HG03175 (cell line): Measurements from ENCODE around the gene SLX4IP.

Source experiments
- ATAC-seq: cut with Tn5 transposase; IDR thresholded peaks from one replicate; pipeline ENCODE4 v1.9.1; 2021; ENCODE audit warnings: mild to moderate bottlenecking, moderate library complexity; ENCODE audit not compliant: unreplicated experiment

SLX4IP gene

DNA sequence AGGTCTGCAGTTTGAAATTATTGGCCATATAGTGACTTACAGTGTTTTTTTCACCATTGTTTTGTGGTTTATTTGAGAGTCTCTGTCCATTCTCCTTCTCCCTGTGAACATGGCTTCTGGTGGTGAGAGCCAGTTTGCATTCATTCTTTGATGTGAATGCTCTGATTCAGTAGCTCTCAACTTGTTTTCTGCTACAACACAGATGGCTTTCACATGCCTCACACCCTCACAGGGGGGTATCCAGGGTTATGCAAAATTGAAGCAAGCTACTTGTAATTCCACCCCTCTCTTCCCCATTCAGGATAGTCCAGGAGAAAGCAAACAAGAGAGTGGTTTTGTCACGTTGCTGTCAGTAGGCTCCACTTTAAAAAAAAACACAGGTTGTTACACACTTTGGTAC is 55.6 kb downstream of the SLX4IP start:
- ATAC-seq: no peak

DNA sequence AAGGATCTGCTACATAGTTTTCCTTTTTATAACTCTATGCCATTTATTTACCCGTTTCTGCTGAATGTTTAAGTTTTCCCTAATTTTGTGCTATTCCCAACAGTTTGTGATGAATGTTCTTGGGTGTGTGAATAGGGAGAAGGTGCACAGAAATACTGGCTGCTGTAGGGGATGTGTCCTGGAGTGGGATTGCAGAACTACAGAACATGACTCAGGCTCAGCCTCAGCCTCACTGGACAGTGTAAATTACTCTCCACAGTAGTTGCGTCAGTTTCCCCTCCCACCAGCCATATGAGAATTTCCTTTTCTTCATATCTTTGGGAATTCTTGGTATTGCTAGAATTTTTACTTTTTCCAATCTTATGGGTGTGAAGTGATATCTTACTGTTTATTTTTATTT is 57.0 kb downstream of the SLX4IP start:
- ATAC-seq: no peak

DNA sequence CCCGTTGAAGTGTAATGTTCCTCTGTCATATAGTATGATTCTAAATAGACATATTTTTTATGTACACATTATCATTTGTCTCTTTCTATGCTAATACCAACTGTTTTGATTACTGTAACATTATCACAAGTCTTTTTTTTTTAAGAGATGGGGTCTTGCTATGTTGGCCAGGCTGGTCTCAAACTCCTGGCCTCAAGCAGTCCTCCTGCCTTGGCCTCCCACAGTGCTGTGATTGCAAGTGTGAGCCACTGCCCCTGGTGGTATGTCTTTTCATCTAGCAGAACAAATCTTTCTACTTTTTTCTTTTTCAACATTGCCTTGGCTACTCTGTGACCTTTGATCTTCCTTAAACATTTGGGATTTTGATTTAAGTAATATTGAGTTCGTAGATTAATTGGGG is 57.7 kb downstream of the SLX4IP start:
- no peak for ATAC-seq

DNA sequence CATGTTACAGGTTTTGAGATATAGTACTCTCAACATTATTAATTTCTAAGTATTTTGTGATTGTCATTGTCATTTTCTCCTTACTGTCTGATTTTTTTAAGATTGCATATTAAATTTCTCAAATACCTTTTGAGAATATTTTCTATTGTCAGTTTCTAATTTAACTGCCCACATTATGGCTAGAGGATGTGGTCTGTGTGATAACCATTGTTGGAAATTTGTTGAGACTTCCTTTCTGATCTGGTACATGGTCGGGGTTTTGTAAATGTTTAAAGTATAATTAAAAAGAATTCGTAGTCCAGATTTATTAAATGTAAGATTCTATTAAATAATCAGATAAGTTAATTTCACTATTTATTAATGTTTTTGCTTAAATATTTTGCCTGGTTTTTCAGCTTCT is 60.1 kb downstream of the SLX4IP start:
- ATAC-seq: no peak

DNA sequence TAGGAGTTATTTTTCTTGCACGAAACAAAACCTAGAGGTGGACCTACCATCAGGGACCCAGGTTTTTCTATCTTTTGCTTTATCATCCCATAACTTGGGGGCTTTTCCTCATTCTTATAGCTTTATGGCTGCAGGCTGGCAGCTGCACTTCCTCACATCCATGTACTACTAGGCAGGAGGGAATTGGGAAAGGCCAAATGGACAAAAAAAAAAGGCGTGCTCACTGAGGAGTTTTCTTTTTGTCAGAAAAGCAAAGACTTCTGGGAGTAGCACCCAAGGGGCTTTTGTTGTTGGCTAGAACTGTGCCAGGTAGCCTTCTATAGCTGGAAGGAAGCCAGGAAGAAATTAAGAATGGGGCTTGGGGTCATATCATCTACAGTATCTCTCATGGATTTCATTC is 61.4 kb downstream of the SLX4IP start:
- ATAC-seq: no peak

DNA sequence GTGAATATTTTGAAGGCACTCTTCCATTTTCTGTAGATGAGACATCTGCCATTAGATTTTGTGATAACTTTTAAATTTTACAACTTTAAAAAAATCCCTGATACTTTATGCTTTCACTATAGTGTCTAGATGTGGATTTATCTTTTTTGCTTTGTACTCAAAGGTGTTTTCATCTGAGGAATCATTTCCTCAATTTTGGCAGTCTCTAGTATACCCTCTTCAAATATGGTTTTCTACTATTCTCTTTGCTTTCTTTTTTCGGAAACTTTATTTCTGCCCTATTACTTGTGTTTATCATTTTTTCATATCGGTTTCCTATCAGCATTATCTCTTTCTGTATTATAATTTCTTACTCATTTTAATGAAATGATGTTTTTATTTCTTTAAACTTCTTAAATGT is 62.2 kb downstream of the SLX4IP start:
- no peak for ATAC-seq

DNA sequence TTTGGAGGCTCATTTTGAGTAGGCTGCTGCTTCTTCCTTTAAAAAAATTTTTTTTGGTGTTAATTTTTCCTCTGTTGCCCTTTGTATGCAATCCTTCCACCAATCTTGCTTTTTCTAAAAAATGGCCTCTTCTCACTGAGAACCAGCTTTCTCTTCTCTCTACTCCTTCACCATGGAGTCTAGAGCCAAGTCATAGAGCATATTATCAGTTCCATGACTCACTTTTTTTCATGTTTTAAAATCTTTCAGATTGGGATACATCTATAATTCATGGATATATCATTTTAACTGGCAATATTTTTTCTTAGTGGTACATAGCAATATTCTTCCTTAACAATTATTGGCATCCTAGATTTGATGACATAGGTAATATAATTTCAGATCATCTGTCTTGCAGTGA is 62.7 kb downstream of the SLX4IP start:
- no peak for ATAC-seq

DNA sequence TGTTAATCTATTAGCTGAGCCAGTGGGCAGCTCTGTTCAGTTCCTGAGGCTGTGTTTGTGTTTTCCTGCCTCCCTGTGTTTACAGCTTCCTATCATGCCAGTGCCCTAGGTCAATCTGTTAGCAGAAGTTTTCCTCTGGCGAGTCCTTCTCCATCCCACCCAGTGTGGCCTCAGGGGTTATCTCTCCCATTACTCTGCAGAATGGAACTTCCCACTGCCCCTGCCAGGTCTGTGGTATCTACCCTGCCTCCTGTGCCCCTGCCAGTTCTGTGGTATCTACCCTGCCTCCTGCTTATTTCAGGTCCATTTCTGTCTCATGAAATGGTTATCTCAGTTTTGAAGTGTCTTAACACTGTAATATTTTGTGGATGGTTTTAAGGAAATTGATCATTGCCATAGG is 63.1 kb downstream of the SLX4IP start:
- ATAC-seq: no peak

DNA sequence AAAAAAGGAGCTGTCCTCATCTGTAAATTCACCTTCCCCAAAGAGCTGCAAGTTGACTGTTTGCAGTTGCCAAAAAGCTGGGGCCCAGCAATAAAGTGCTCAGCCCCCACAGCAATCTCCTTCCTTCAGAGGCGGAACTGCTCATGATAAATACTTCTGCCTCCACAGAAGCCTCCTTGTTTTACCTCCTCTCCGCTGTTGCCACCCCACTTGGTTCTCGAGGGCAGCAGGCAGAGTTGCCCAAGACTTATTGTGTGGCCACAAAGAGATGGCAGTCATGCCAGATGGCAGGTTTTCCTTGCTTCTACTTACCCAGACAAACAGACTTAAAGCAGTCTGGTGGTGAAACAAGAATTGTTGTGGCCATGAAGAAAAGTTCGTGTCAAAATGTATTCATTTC is 66.3 kb downstream of the SLX4IP start:
- no peak for ATAC-seq

DNA sequence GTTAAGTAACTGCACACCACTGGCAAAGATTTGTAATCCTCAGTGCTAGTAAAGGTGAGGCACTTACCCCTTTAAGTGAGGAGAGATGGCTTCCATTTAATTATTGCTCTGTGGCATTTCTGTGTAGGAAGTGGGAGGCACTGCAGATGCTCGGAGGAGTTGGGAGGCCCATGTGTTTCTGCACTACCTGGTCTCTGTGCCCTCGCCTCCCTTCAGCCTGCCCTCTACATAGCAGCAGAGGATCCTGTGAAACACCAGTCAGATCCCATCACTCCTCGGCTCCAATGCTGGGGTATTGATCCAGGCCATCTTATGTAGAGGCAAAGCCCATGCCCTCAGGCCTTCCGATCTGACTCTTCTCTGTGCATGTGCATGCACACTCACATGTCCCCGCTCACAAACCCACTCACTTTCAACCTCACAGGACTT is 67.0 kb downstream of the SLX4IP start:
- no peak for ATAC-seq

DNA sequence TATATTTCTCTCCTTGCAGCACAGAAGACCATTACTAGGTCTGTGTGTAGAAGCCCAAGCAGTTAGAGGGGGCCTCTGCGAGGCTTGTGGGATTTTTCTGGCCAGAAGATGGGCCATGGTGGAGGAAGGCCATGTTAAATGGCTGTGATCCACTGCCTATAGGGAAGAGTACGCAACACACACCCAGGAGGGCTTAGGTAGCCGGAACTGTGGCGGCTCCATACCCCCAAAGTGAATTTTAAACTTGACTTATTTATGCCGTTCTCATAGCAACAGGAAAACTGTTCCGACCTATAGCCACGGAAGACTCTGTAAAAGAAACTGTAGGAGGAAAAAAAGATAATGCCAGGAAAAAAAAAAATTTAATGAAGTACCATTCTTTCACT is 69.5 kb downstream of the SLX4IP start:
- ATAC-seq: no peak

DNA sequence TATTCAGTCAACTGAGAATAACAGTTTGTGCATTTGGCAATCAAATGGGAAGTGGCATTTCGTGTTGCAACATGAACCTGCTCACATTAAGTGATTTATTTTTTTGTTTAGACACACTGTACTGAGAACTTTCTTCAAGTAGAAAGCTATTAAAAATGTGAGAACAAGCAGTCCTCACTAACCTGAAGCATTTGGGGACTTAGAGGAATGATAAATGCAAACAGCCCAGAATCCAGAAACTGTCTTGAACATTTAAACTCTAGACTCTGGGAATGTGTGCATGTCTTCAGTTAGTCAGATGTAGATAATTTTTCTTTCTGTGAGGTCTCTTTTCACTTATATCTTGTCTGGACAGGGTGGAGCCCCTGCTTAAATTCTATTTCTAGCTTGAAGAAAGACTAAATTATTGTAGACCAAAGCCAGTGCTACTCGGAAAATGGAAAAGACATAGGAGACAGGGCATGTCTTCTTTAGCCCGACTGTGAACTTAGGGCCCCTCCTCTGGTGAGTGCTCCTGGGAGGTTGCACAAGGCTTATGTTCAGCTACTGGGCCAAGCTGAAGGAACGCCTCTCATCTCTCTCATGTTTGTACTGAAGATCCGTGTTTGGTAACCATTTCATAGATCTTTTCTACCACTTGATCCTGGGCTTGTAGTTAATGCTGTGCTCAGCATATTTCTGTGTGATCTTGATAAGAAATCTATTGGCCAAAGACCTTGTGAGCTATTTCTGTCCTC is 70.1 kb downstream of the SLX4IP start:
- ATAC-seq: no peak

DNA sequence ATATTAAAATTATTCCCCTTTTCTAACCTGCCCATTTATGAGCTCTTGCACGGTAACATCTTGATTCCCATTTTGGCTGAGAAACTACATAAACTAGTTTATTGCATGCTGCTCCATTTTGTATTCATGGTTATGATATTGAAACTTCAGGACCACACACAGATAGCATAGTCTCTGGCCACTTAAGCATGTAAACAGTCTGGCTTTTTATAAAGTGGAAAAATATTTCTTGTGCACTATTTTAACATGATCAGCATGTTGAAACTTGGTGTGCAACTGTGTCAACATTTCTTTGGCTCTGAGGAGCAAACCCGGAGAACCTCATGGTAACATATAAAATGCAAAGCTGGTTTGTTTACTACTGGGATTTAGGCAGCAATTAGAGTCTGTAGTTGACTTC is 70.7 kb downstream of the SLX4IP start:
- no peak for ATAC-seq

DNA sequence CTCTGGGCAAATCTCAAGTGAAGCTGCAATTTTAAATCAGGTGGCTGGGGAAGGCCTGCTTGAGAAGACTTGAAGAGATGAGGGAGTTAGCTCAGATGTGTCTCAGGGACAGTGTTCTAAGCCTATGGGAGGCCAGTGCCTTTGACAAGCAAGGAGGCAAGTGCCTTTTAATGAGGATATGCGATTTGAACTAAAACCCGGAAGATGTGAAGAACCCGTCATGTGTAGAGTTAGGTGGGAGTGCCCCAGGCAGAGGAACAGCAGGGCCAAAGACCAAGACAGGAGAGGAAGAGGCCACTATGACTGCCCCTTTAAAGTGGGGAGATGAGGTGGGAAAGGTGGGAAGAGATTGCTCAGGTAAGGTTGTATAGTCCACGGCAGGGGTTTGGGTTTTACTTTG is 71.9 kb downstream of the SLX4IP start:
- ATAC-seq: no peak

DNA sequence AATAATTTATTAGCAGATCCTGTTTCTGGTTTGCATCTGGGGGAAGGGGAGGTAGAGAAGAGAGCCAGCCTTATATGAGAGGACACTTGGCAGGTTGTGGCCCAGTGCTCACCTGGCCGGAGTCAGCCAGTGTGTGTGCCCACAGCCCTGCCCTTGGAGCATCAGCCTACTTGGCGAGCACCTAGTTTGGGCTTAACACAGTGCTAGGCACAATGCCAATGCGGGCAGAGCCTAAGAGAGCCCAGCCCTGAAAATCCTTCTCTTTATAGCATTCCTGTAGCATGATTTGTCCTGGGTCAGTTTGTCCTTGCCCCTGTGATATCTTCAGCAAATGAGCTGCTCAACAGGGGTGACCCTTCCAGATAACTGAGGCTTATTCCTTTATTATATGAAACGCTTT is 73.0 kb downstream of the SLX4IP start:
- ATAC-seq: no peak

DNA sequence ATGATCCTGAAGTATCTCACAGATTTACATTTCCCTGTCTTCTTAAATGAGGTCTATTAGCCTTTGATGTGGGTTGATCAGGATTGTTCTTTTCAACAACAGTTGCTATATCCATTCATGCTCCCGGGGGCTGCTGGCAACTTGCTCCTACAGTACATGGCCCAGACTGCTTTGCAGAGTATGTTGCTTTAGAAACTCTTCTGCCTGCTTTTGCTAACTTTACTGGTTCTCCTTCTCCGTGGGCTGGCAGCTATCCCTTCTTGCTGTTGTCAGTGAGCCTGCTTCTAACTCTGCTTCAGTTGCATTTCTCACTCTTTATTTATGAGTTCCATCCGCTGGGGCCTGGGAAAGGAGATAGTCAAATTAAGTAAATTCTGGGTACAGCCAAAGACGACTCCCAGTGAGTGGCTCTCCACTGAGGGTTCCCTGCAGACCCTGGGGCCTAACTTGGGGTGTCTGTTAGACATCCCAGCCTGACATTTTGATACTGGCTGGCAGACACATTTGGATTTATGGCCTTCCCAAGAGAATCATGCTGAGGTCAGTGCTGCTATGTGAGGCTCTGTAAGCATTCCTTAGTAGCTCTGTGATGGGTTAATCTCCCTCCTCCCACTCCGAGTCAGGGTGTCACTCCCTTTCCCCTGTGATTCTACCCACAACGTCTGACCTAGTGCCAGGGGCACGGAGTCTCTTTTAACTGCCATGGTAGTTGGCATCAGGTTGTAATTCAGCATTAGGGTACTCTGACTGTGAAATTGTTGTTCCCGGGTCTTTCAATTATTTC is 73.6 kb downstream of the SLX4IP start:
- no peak for ATAC-seq

DNA sequence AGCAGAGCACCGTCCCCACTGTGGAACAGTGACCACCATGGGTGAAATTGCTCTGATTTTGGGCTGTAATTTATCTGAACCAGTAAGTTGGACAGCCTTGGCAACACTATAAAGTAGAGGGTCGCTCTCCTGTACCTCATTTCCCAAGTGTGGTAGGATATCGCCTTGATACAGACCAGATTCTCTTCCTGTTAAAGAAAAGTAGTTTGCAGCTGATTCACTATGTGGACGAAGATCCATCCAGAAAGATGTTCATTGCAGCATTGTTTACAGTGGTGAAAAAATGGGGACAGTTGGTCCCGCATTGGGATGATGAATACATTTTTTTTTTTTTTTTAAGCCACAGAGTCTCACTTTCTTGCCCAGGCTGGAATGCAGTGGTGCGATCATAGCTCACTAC is 74.3 kb downstream of the SLX4IP start:
- ATAC-seq: no peak

DNA sequence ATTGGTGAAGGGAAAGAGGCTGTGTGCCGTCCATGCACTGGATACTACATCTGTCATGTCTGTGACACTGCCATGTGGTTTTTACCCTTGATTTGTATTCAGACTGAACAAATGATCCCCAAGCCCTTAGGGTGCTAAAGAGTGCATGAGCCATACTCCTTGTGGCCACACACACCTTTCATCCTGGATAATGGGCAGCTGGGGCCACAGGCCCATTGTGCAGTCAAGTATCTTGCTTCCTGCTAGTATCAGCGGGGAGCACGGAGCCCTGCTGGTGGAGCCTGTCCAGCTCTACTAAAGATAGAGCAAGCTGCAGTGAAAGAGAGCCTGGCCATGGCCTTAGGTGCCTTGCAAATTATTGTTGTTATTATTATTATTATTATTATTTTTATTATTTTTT is 75.1 kb downstream of the SLX4IP start:
- ATAC-seq: no peak

DNA sequence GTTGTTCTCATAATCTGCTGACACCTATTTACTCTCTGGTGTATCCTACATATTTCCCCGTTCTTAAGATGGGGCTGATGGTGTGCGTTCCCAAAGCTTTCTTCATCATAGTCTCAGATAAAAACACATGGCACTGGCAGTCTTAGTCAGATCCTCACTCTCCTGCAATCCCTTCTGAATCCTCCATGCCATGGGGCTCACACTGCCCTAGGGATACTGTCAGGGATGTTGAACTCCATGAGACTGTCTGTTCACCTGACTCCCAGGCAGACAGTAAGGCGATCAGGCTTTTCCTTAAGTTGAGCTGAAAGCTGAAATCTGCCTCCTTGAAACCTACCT is 76.0 kb downstream of the SLX4IP start:
- ATAC-seq: peak; percentile 7

DNA sequence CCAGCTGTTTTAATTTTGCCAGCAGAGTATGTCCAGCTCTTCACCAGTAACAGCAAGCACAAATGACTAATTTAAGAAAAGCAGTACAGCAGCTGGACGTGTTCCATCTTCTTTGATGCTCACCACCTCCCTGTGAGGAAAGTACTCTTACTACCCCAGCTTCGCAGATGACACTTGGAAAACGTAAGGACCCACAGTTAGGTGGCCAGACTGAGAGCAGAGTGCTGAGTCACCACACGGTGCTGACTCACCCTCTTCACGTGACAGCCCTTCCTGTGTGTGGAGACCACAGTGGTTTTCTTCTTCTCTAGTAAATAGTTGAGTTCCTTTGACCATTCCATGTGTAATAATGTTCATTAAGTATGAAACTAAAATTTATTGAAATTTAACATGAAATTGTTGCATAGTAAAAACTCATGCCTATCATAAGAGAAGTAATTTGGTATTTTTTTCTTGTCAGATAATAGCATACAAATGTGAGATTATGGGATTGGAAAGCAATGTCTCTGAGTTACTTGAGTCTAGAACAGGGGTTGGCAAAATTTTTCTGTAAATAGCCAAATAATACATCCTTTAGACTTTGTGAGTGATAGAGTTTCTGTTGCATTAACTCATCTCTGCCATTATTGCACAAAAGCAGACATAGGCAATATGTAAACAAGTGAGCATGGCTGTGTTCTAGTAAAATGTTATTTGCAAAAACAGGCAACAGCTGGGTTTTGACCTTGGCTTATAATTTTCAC is 76.6 kb downstream of the SLX4IP start:
- peak; percentile 99 for ATAC-seq

DNA sequence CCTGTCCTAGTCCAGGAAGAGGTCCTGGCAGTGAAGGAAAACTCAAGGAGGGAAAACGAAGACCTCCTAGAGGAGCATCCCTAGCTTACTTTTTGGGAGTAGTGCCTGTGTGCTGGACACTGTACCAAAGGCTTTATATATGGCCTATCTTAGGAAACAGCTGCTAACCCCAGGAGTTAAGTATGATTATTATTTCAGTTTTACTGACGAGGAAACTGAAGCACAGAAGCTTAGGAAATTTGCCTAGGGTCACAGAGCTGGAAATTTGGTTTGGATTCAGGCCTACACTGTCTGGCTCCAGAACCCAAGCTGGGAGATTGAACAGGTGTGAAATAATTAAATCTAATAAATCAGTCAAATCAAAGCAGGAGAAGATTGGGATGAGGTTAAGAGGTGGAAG is 78.0 kb downstream of the SLX4IP start:
- no peak for ATAC-seq

DNA sequence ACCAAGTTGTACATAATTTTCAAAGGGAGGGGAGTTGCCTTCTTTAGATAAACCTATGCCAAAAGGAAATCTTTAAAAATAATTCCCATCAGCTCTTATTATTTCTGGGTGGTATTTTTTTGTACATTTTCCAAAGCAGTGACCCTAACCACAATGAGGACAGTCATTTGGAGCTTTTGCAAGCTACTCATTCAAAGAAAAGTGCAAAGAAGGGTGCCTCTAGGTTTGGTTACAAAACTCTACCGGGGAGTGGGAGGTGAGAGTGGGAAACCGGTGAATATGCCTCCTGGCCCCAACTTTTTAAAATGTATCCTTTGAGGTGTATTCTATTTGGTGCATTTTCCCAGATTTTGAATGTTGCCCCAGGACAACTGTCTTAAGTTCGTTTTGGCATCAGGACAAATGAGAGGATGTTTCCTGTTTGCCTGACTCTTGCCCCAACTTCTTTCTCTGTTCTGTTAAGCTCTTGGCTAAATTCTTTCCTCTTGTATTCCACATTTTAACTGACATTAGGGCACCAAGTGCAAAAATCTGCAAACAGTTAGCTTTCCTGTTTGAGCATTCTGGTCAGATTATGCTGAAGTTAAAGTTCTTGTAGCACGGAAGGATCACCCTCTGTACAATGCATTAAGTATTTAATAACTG is 78.9 kb downstream of the SLX4IP start:
- no peak for ATAC-seq
